Fibroblast of lung (primary cell): Measurements from ENCODE around the gene SYT15. TPM values are rescaled to one million over a fixed set of nuclear protein-coding genes. Genes with fewer than 3 reads are reported as not detected.
A peak's percentile ranks its signal among the peaks of the same experiment; 100 is the strongest.

Experiments
- DNase-seq, 2 donors: peaks; one replicate each; pipeline versions ENCODE4 v3.0.0 to v3.0.0-alpha.2; 2010; ENCODE audit warnings: low read depth in 2 of 2
- H2AFZ ChIP-seq: 2 replicates; pipeline ENCODE4 v1.5.1; 2012; ENCODE audit warnings: low read length, control low read depth, inconsistent platforms
- H3K27ac ChIP-seq: 2 replicates; pipeline ENCODE4 v1.5.1; 2011; ENCODE audit warnings: low read length, control low read depth; ENCODE audit not compliant: insufficient read depth
- H3K27me3 ChIP-seq: 2 replicates; pipeline ENCODE4 v1.5.1; 2011; ENCODE audit warnings: mild to moderate bottlenecking, low read length; ENCODE audit not compliant: control insufficient read depth, insufficient read depth
- H3K36me3 ChIP-seq: 2 replicates; pipeline ENCODE4 v1.5.1; 2011; ENCODE audit warnings: low read length; ENCODE audit not compliant: control insufficient read depth, insufficient read depth
- H3K4me1 ChIP-seq: 2 replicates; pipeline ENCODE4 v1.5.1; 2011; ENCODE audit warnings: low read length; ENCODE audit not compliant: control insufficient read depth, insufficient read depth; ENCODE audit errors: extremely low read depth
- H3K4me2 ChIP-seq: 2 replicates; pipeline ENCODE4 v1.5.1; 2011; ENCODE audit warnings: low read length, control low read depth; ENCODE audit not compliant: insufficient read depth; ENCODE audit errors: extremely low read depth
- H3K4me3 ChIP-seq, 4 experiments: fragments of 200-600 bp in 1 of 4; sonication (generic) in 1 of 4; replicated peaks in 1 of 4; 2 replicates each; pipeline ENCODE4 v1.5.1; 2011 to 2016; ENCODE audit warnings: low read length in 4 of 4, low read depth in 3 of 4, mild to moderate bottlenecking in 3 of 4, control low read depth in 2 of 4, inconsistent platforms in 1 of 4, mixed read lengths in 1 of 4; ENCODE audit not compliant: insufficient read depth in 1 of 4; ENCODE audit errors: control extremely low read depth in 1 of 4
- H3K79me2 ChIP-seq: 2 replicates; pipeline ENCODE4 v1.5.1; 2012; ENCODE audit warnings: mild to moderate bottlenecking, low read length, inconsistent platforms; ENCODE audit not compliant: control insufficient read depth, insufficient read depth
- H3K9ac ChIP-seq: 2 replicates; pipeline ENCODE4 v1.5.1; 2011; ENCODE audit warnings: mild to moderate bottlenecking, low read length, control low read depth; ENCODE audit not compliant: insufficient read depth
- H3K9me3 ChIP-seq: 2 replicates; pipeline ENCODE4 v1.5.1; 2012; ENCODE audit warnings: low read depth, low read length; ENCODE audit not compliant: control insufficient read depth, insufficient read depth
- H4K20me1 ChIP-seq: 2 replicates; pipeline ENCODE4 v1.5.1; 2011; ENCODE audit warnings: low read length; ENCODE audit not compliant: control insufficient read depth, insufficient read depth; ENCODE audit errors: extremely low read depth
- EZH2 ChIP-seq: IDR thresholded peaks from 2 replicates; pipeline ENCODE4 v1.5.1; 2012; ENCODE audit warnings: low read length, control low read depth, mild to moderate bottlenecking; ENCODE audit errors: missing control alignments
- polyA plus RNA-seq, 2 donors: library from polyadenylated mRNA; depleted of rRNA in 1 of 2; stranded (reverse) in 1 of 2; unstranded in 1 of 2; fragments of >200 nt; gene quantifications; 2 replicates each; pipeline ENCODE4 v1.2.1, GENCODE V29; 2011 to 2012; ENCODE audit warnings: missing spikeins in 1 of 2
- total RNA-seq: library from RNA; depleted of rRNA; stranded (reverse); fragments of >200 nt; gene quantifications from 2 replicates; pipeline ENCODE4 v1.2.1, GENCODE V29; 2014
- TF ChIP-seq, protein P1 (sequence below), 2 donors: IDR thresholded peaks in 1 of 2; conservative IDR thresholded peaks in 1 of 2; 1 replicate in 1 of 2; 2 replicates in 1 of 2; pipeline ENCODE4 v1.5.1; 2011 to 2012; ENCODE audit warnings: low read length in 2 of 2, control low read depth in 1 of 2, inconsistent platforms in 1 of 2, low read depth in 1 of 2, mild to moderate bottlenecking in 1 of 2

SYT15 gene
- total and polyA plus RNA-seq, 2 donors (not counting 1 experiment from before 2014, with no cell fraction given): under 0.01 to 0.31 TPM

DNA sequence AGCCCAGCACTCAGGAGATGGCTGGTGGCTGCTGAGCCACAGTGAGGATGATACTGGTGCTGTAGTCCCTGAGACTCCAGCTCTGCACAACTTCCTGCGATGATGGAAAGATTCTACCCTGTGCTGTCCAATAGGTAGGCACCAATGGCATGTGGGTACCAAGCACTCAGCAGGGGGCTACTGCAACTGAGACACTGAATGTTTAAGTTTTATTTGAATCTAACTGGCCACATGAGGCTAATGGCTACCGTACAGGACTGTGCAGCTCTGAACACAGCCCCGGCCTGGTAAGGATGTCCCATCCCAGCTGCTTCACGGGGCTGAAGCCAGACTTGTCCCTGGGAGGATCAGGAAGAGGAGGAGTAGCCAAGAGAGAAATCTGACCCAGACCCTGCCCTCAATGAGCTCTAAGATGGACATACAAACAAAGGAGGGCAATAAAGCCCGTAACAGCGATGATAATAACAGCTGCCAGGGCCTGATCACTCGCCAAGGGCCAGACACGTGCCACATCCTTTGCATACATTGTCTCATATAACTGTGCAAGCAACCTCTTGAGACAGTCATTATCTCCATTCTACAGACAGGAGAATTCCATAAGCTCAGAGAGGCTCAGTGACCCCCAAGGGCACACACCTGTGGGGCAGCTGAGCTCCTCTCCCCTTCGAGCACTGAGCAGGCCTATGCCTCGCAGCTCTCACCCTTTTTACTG is 26.2 kb upstream of the SYT15 start:
- H3K36me3 ChIP-seq: no peaks in the 10 kb centered on the region
- no peak overlapping the region for H3K9ac ChIP-seq
- H2AFZ ChIP-seq: no peak overlapping the region
- H3K4me2 ChIP-seq: no peak overlapping the region
- no peaks in the 10 kb centered on the region for H3K4me1 ChIP-seq
- no peak overlapping the region for H3K4me3 ChIP-seq
- H3K79me2 ChIP-seq: no peaks in the 10 kb centered on the region
- no peaks in the 10 kb centered on the region for H4K20me1 ChIP-seq
- no peak for DNase-seq
- H3K27ac ChIP-seq: no peak overlapping the region
- no peaks in the 10 kb centered on the region for H3K9me3 ChIP-seq
- H3K27me3 ChIP-seq: peaks cover 45% of the 10 kb centered on the region
- no peak for TF ChIP-seq EZH2
- TF ChIP-seq, protein P1, sequence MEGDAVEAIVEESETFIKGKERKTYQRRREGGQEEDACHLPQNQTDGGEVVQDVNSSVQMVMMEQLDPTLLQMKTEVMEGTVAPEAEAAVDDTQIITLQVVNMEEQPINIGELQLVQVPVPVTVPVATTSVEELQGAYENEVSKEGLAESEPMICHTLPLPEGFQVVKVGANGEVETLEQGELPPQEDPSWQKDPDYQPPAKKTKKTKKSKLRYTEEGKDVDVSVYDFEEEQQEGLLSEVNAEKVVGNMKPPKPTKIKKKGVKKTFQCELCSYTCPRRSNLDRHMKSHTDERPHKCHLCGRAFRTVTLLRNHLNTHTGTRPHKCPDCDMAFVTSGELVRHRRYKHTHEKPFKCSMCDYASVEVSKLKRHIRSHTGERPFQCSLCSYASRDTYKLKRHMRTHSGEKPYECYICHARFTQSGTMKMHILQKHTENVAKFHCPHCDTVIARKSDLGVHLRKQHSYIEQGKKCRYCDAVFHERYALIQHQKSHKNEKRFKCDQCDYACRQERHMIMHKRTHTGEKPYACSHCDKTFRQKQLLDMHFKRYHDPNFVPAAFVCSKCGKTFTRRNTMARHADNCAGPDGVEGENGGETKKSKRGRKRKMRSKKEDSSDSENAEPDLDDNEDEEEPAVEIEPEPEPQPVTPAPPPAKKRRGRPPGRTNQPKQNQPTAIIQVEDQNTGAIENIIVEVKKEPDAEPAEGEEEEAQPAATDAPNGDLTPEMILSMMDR (conservative IDR thresholded peaks at IDR 0.05 in 1 of 2, IDR thresholded peaks at IDR 0.05 in 1 of 2; ENCODE audit: low read depth in 1 of 2, low read length in 2 of 2): no peak

DNA sequence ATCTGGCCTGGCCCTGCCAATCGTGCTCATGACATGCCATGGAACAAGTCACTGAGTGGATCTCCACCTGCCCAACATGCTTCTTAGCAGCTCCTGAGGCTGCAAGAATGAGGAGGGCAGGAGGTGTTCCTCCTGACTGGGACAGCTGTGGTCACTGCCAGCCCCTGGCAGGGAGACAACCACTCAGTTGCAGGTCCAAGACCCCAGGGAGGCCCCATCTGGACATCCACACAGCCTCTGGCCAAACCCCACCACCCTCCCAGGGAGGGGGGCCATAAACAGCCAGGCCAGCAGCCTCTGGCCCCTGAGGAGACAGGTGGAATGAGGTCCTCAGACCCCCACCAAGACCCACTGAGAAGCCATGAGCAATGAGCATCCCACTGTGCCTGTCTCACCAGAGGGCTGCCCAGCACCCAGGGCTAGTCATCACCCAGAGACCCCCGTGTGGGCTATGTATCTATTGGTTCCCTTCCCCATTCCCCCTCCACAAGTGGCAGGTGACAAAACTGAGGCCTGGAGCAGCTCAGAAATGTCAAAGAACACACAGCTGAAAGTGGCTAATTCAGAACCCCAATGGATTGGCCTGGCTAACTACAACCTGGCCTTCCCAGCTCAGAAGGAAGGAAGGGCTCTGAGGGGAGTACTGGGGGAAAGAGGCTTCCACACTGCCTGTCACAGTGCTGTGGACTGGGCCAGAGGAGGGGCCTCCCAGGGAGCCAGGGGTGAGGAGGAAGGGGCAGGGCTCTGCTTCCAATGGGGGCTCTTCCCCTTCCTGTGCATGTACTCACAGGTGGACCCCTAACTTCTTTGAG is 25.5 kb upstream of the SYT15 start:
- no peak for DNase-seq

More for the DNA sequence above, 25.5 kb upstream of the SYT15 start:
- Histone ChIP-seq H3K4me2 (no peak overlapping the region), H3K36me3 (no peaks in the 10 kb centered on the region), H3K9ac (no peak overlapping the region), H3K9me3 (no peaks in the 10 kb centered on the region), H4K20me1 (no peaks in the 10 kb centered on the region), H3K4me1 (no peaks in the 10 kb centered on the region), H3K79me2 (no peaks in the 10 kb centered on the region), H3K4me3 (no peak overlapping the region), H3K27me3 (peaks cover 48% of the 10 kb centered on the region), H3K27ac (no peak overlapping the region), H2AFZ (no peak overlapping the region)
- TF ChIP-seq, protein P1 (conservative IDR thresholded peaks at IDR 0.05 in 1 of 2, IDR thresholded peaks at IDR 0.05 in 1 of 2; ENCODE audit: low read depth in 1 of 2, low read length in 2 of 2): no peak
- peak; percentile 57 for TF ChIP-seq EZH2
